Ascending aorta (tissue), 2 donors: Measurements from ENCODE around the gene KCNH2. TPM values are rescaled to one million over a fixed set of nuclear protein-coding genes. Genes with fewer than 3 reads are reported as not detected.

Experiments
- DNase-seq, 2 donors: peaks; one replicate each; pipeline ENCODE4 v3.0.0-alpha.2; 2019; ENCODE audit warnings: low spot score in 2 of 2
- H3K27ac ChIP-seq, 2 donors: fragments of 200-600 bp; sonication (generic); one replicate each; pipeline ENCODE4 v1.5.1; 2016 to 2017; ENCODE audit warnings: mild to moderate bottlenecking in 1 of 2
- H3K27me3 ChIP-seq: fragments of 200-600 bp; sonication (generic); one replicate; pipeline ENCODE4 v1.5.1; 2017
- H3K36me3 ChIP-seq, 2 donors: fragments of 200-600 bp; sonication (generic); one replicate each; pipeline ENCODE4 v1.5.1; 2016
- H3K4me1 ChIP-seq, 2 donors: fragments of 200-600 bp; sonication (generic); one replicate each; pipeline ENCODE4 v1.5.1; 2016 to 2017; ENCODE audit warnings: mild to moderate bottlenecking in 1 of 2
- H3K4me3 ChIP-seq, 2 donors: fragments of 200-600 bp; sonication (generic); one replicate each; pipeline ENCODE4 v1.5.1; 2016 to 2017; ENCODE audit warnings: mild to moderate bottlenecking in 1 of 2
- H3K9me3 ChIP-seq, 2 donors: fragments of 200-600 bp; sonication (generic); one replicate each; pipeline ENCODE4 v1.5.1; 2016
- CTCF ChIP-seq, 3 experiments: fragments of 200-600 bp in 2 of 3; fragments of 450-650 bp in 1 of 3; sonication (generic) in 2 of 3; IDR thresholded peaks; one replicate each; pipeline ENCODE4 v1.5.1; 2016 to 2019; ENCODE audit warnings: antibody characterized with exemption in 3 of 3, mild to moderate bottlenecking in 1 of 3, moderate library complexity in 1 of 3
- intact Hi-C: fragments of 100-400 bp; cut with DNase I; formaldehyde crosslinking; loops from one replicate; pipeline ENCODE4 v1.15.1; 2023
- total RNA-seq: library from RNA; depleted of rRNA; stranded (reverse); fragments of >200 nt; gene quantifications from one replicate; pipeline ENCODE4 v1.1.0, GENCODE V29; 2016

The KCNH2 gene
- total RNA-seq, 1 donor from 2014 or later = not detected

GRCh38 chr7:150971242-150972022 is 6.7 kb downstream of the KCNH2 start:
- intact Hi-C loops = no loop called here
- H3K27me3 ChIP-seq = peaks cover 26% of the 10 kb centered on the region
- peaks cover 2 to 4% of the 10 kb centered on the region in 2 donors for H3K4me1 ChIP-seq
- TF ChIP-seq CTCF (IDR thresholded peaks at IDR 0.05) = no peak
- DNase-seq = no peak
- no peak overlapping the region for H3K4me3 ChIP-seq
- H3K9me3 ChIP-seq = no peaks in the 10 kb centered on the region
- H3K36me3 ChIP-seq = no peaks in the 10 kb centered on the region
- H3K27ac ChIP-seq = no peak overlapping the region

GRCh38 chr7:150970424-150970823 is 7.7 kb downstream of the KCNH2 start:
- Histone ChIP-seq H3K4me3 (no peak overlapping the region), H3K36me3 (no peaks in the 10 kb centered on the region), H3K27ac (no peak overlapping the region), H3K9me3 (no peaks in the 10 kb centered on the region), H3K27me3 (peaks cover 17% of the 10 kb centered on the region), H3K4me1 (peaks cover 2 to 4% of the 10 kb centered on the region in 2 donors)
- no peak for DNase-seq
- intact Hi-C loops = no loop called here
- no peak for TF ChIP-seq CTCF (IDR thresholded peaks at IDR 0.05)

GRCh38 chr7:150969475-150969874 is 8.6 kb downstream of the KCNH2 start:
- Histone ChIP-seq H3K4me1 (peaks cover 0 to under 1% of the 10 kb centered on the region in 2 donors), H3K27ac (no peak overlapping the region)
- intact Hi-C loops = no loop called here

GRCh38 chr7:150968734-150969372 is 9.3 kb downstream of the KCNH2 start:
- H3K27ac ChIP-seq = no peak overlapping the region
- H3K4me1 ChIP-seq = no peaks in the 10 kb centered on the region
- intact Hi-C loops = no loop called here

More at GRCh38 chr7:150969475-150969874, 8.6 kb downstream of the KCNH2 start:
- Histone ChIP-seq H3K4me3 (no peak overlapping the region), H3K9me3 (no peaks in the 10 kb centered on the region), H3K36me3 (no peaks in the 10 kb centered on the region), H3K27me3 (peaks cover 10% of the 10 kb centered on the region)
- DNase-seq = no peak
- TF ChIP-seq CTCF (IDR thresholded peaks at IDR 0.05) = no peak

GRCh38 chr7:150968056-150968733 is 9.9 kb downstream of the KCNH2 start:
- Histone ChIP-seq H3K9me3 (no peaks in the 10 kb centered on the region), H3K36me3 (no peaks in the 10 kb centered on the region), H3K4me3 (no peak overlapping the region), H3K4me1 (no peaks in the 10 kb centered on the region), H3K27ac (no peak overlapping the region), H3K27me3 (no peaks in the 10 kb centered on the region)
- DNase-seq = no peak
- TF ChIP-seq CTCF (IDR thresholded peaks at IDR 0.05) = no peak
- intact Hi-C loops = no loop called here

More at GRCh38 chr7:150968734-150969372, 9.3 kb downstream of the KCNH2 start:
- Histone ChIP-seq H3K27me3 (peaks cover 5% of the 10 kb centered on the region), H3K9me3 (no peaks in the 10 kb centered on the region), H3K4me3 (no peak overlapping the region), H3K36me3 (no peaks in the 10 kb centered on the region)
- DNase-seq = no peak
- TF ChIP-seq CTCF (IDR thresholded peaks at IDR 0.05) = no peak
